NCI-H1105 (cell line): ENCODE measurements around the gene MLN.

Experiments used
- DNase-seq: peaks from one replicate; lab custom pipeline; 2025; lab: John Stamatoyannopoulos, UW

Gene MLN, protein sequence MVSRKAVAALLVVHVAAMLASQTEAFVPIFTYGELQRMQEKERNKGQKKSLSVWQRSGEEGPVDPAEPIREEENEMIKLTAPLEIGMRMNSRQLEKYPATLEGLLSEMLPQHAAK

DNA sequence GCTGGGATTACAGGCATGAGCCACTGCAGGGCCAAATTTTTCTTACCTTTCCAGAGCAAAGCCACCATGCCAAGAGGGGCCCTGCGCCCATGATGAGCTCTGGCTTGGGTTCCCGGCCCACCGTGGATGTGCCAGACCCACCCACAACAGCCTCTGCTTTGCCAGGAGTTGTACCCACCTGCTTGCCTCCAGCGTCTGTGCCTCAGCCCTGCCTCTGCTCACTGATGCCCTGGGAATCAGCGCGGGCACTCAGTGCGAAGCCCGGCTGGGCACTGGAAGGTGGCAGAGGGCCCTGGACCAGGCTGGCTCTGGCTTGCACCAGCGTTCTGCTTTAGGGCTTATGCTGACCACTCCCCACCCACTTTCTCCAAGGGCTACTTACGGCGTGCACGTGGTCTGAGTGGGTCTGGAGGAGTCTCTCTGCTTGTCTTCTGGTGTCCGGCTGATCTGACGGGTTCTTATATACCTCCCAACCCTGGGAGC lies at the start of gene MLN:
Gene MLN (minus strand): TSS at position 433 of the 483 bp plus-strand sequence. CDS start 2,840 bp downstream, outside the sequence.
- no peak for DNase-seq

DNA sequence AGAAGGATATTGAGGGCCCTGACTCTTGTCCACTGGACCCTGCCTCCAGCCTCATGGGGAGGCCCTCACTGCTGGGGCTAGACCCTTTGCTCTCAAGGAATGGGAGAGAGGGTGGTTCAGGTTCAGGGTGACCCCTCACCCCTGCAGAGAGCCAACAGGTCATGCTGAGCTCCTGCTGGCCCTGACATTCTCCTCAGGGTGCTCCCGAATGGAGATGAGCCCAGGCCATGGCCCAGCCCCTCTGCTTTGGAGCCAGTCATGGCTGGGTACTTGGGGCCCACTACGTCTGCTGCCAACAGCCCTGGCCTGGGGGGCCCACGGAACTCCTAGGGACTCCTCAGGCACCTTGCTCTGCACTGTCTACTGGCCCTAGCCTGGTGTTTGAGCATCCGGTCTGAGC lies 49.2 kb upstream of the MLN start:
- DNase-seq: no peak

DNA sequence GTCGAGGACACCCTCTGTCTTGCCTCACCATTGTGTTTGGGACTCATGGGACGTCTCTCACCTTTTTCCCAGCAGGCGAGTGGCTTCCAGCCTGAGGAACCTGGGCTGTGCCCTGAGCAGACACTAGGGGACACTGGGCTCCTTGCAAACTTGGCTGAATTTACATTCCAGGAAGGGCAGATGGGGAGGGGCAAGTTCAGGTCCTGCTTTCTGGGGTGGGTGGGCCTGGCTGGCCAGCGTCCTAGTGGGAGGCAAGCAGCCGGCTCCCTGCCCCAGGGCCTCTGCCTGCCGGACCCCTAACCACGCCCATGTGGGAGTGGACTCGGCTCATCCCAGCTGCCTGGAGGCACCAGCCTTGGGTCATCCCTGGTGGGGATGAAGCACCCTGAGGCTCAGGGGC lies 48.2 kb upstream of the MLN start:
- DNase-seq: no peak

DNA sequence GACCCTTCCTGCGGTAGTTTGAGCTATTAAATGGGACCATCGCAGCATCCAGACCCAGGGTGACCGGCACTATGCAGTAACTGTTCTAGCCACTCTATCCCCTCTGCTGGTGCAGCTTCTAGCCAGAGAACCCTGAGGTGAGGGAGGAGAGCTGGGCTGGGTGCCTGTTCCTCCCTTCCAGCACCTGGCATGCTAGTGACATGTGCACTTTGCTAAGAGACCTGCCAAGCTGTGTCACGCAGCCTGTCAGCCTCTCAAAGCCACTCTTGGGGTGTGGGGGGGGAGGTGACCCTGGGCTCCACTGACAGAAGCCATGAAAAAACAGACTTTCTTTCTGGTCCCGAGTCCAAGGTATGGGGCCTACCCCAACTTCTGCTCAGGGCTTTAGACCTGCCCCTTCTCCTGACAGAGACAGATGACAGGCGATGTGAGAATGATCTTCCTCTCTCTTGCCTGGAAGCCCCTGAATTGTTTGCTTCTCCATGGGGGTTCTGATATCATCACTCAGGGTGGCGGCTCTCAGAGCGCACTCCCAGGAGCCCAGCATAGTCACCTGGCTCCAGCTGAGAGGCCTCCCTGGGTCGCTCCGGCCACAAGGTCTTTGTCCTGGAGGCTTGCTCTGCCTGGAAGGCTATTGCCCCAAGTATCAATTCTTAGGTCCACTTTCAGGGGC lies 47.2 kb upstream of the MLN start:
- DNase-seq: no peak

DNA sequence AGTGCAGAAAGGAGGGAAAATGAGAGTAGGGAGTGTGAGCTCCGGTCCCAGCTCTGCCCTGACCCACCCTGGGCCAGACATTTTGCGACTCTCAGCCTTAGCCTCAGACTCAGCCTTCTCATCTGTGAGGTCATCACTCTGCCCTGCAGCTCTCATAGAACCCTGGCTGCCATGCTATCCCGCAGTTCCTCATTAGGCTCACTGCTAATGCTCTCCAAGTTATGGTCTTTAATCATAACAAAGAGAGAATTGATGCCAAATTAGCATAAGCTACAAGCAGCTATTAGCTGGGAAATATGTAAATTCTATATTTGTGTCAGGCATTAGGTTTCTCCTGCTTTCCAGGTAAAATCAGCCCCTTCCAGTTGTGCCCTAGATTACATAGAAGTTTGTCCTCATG lies 46.5 kb upstream of the MLN start:
- DNase-seq: no peak

DNA sequence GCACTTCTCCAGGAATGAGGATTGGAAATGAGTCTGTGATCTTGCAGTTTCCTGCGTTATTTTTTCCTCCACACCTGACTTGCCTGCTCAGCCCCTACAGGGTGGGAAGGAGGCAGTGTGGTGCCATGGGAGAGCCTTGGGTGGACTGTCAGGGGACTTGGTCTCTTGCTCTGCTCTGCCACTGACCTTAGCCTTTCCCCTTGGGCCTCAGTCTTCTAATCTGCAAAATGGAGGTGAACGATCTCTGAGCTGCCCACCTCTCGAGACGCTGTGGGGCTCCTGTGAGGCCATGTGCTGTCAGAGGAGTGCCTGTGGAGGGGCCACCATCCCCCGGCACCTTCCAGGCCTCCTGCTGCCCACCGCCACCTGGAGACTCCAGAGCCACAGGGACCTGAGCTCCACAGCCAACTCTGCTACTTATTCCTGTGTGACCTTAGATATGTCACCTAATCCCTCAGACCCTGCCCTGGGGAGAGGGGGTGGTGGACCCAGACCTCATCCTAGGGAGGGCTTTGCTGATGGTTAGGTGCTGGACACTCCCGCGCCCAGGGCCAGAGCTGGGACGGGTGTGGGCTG lies 45.8 kb upstream of the MLN start:
- DNase-seq: no peak

DNA sequence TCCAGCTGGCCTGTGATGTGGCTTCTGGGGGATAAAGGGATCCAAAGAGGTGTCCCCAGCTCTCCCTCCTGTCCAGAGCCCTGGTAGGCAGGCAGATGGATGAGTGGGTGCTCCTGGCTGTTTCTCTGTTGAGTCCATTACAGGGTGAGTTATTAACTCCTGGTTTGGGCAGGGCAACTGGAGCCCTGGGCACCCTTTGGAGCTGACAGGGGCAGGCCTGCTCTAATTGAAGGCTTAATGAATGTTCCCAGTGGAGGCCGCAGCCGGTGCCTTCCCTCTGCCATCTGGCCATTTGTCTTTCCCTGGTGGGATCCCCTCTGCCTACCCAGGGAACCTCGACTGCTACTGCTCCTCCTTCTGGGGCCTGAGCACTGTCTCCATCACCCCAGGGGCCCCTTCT lies 44.7 kb upstream of the MLN start:
- DNase-seq: no peak

DNA sequence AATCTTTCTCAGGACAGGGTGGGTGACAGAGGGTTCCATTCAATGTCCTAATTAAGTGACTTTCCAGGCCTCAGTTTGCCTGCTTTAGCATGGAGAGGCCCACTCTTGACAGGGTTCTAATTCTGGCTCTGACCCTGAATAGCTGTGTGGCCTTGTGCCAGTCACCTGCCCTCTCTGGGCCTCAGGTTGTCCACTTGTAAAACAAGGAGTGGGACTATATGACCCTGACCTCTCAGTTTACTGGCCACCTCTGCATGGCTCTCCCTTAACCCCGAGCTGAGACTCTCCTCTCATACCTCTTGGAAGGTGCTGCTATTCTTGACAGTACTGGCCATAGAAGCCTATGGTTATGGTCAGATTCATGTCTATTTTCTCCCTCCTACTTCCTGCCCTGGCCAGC lies 44.1 kb upstream of the MLN start:
- no peak for DNase-seq

DNA sequence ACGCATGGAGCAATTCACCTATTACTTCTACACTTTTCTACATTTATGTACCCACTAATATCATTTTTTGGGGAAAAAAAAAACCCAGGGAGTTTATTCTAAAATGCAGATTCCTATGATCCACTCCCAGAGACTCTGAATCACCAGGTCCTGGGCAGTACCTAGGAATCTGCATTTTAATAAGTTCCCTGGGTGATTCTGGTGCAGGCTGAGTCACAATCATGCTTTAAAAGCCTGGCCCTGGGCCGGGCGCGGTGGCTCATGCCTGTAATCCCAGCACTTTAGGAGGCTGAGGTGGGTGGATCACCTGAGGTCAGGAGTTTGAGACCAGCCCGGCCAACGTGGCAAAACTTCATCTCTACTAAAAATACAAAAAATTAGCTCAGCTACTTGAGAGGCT lies 43.3 kb upstream of the MLN start:
- no peak for DNase-seq

DNA sequence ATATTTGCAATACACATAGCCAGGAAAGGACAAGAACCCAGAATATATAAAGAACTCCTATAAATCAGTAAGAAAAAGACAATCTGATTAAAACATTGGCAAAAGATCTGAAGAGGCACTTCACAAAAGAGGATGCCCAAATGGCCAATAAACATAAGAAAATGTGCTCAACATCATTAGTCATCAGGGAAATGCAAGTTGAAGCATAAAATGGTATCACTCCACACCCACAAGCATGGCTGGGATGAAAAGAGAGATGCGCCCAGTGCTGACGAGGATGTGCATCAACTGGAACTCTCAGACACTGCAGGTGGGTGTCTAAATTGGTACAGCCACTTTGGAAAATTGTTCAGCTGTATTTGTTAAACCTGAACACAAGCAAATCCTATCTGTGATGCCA lies 42.4 kb upstream of the MLN start:
- no peak for DNase-seq

DNA sequence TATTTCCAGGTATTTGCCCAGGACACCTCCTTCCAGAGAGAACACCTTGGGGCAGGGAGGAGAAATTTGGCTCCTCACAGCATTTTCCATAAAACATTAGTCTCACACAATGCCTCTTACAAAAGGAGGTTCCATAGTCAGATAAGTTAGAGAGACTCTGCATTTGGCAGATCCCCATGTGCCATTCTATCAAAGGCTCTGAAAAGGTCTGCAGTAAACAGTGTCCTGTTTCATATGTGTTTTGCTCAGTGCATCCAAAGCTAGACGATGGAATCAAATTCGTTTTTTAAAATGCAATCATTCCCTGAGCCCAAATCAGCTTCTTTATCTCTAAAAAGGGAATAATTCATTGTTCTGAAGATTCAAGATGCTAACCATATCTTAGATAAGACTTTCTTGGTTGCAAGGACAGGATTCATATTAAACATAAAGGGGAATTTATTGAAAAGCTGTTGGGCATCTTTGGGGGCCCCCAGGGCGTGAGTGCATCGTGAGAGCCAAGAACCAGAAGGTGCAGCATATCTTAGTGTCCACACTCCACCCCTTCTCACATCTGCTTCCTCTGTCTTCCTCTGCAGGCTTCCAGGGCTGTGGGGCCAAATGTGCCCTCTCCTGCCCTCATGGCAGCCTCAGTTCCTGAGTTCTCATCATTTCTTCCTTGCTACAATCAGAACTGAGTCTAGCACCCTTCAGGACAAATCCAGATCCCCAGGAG lies 41.4 kb upstream of the MLN start:
- no peak for DNase-seq

DNA sequence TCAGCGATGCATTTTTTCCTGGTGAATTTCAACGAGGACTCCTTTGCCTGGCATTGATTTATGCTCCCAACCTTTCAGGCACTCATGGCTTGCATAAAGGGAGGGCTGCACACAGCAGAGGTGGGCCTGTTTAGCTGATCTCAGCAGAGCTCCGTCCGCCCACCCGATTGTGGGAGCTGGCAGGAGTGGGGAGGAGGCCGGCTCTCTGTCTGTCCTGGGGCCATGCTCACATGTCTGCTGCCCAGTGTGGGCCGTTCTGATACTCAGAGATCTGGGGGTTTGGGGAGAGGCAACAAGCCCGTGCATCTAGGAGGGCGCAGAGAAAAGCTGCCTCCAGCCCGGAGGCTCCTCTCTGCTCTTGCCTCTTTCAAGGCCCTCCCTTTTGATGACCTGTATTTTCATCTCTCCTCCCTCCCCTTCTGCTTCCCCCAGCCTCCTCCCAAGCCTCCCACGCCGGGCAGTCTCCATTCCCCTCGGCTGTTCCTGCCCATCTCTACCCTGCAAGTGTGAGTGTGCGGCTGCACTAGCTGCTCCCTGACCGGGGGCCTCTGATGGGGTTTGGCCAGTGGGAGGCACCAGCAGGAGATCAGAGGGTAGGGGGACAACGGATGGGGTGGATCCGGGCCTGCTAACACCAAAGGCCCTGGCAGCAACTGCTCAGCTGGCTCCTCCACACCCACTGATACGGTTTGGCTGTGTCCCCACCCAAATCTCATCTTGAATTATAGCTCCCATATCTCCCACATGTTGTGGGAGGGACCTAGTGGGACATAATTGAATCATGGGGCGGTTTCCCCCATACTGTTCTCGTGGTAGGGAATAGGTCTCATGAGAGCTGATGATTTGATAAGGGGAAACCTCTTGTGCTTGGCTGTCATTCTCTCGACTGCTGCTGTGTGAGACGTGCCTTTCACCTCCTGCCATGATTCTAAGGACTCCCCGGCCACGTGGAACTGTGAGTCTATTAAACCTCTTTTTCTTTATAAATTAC lies 39.6 kb upstream of the MLN start:
- DNase-seq: no peak

DNA sequence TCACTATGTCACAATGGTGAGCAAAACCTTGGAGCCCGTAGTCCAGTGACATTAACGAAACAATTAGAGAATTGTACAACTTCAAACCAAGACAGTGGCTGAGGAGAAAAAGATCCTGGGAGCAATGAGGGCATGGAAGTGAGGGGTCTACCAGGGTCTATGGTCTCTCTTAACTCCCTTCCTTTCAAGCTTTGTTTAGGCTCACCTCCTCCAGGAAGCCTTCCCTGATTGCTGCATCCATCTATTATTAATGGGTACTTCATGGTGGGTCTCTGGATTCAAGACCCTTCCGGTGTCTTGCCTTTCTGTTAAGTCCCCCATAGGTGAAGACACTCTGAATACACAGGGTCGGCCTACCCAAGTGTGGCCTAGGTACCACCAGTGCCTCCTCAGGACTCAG lies 38.1 kb upstream of the MLN start:
- no peak for DNase-seq

DNA sequence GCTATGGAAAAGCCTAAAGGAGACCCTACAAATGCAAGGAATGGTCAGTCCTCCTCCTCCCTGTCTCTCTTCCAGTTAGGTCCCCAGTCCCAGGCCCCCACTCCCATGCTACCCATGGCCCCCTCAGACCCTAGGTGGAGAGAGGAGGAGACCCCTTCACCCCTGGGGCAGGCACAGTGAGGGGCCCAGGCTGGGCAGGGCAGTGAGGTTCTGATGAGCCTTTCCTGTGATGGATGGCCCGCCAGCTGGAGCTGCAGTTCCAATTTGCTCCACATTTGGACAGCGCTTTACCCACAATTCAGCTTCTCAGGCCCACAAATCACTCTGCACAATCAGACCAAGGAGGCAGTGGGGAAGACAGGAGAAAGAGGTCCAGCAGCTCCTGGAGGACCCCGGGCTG lies 37.3 kb upstream of the MLN start:
- no peak for DNase-seq

DNA sequence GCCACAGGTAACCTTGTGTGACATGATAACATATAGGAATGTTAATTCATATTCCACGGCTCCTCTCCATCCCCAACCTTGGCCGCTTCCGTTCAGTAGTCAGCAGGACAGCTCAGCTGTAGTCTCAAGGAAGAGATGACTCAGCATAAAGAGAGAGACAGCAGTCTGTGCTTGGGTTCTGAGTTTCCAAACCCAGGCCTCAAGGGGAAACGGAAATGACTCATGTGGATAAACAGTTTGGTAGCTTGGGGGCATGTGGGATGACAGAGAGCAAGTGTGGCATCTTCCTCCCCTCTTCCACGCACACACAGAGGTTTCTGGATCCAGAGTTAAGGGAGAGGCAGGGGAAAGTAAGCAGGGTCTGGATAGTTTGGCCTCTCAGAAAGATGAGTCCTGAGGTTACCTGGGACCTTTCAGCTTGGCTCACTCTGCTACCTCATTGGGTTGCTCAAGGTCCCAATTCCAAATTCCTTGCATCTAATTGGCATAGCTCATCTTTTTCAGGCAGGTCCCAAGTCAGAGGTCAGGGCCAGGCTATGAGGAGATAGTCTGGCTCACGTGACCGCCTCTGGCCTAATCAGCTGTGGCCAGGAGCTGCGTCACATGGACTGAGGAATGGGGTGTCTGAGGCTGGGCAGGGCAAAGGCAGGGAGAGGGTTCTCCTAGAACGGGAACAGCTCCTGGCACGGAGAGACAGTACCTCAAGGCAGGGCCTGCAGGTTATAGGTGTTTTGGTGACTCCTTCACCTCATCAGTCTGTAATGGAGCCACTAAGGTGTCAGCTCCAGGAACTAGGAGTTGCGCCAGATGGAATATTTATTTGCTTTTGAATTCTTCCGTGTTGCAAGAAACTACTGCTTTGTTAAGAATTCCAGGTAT lies 36.5 kb upstream of the MLN start:
- DNase-seq: no peak

DNA sequence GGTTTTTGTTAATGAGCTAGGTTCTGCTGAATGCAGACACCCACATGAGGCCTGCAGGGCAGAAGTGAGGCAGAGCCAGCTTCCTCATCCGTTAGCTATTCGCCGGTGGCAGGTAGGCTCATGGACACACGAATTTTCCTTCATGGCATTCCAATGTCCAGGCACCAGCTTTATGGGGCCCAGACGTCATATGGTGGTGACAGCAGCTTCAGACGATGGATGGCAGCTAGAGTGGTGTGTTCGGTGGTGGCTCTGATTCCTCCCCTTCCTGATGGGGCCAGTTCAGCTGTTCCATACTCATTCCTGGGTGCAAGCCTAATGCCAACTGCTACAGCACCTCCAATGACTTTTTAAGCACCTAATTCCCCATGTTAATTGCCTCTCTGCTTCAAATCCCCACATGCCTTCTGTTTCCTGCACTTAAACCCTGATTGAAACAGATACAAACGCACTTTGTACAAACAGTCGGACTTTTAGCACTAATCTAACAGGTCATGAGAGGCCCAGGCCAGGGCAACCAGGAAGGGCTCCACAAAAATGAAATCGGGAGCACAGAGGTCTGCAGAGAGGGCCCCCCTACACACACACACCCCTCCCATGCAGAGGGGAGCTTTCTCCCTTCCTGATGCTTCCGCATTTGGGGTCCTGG lies 35.7 kb upstream of the MLN start:
- no peak for DNase-seq

DNA sequence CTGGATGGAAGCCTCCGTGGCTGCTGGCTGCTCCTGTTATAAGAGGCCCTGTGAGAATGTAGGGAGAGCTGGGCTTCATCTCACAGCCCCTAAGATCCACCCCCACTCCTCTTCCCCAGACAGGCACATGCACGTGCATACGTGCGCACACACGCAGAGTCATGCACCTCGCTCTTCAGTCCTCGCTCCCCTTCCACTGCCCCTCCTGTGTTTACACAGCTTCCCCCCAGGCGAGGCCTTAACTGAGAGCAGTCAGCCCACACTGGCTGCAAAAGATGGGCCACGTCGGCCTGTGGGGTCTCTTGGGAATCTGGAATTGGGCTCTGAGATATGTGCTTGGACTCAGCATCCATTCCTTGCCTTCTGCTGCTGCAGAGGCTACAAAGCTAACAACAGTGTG lies 35.2 kb upstream of the MLN start:
- no peak for DNase-seq

DNA sequence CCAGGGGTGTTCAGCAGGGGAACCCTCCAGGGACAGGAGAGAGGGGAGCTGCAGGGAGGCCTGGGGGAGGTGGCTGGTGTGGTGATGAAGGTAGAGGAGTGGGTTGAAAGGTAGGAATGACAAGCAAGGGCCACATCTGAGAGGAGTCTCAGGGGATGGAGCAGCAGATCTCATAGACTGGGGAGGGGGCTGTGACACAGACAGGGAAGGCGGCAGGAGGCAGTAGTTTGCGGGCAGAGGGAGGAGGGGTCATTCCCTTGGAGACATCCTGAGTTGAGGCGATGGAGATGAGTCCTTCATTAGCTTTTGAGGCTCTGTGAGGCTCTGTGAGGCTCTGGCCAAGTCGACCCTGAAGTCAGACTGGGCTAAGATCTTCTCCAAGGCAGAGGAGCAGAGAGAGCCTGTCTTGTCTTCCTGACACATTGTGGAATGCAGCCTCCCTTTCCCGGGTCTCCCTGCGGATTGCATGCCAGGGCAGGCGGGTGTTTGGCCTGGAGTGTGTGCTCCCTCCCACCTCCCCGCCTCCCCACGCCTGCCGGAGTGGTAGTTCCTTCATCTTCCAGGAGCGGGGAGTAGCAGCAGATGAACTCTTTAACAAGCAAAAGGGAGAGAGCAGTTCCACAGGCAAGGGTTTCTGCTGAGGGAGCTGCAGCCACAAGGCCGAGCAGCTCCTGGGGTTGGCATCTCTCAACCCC lies 34.3 kb upstream of the MLN start:
- DNase-seq: no peak

DNA sequence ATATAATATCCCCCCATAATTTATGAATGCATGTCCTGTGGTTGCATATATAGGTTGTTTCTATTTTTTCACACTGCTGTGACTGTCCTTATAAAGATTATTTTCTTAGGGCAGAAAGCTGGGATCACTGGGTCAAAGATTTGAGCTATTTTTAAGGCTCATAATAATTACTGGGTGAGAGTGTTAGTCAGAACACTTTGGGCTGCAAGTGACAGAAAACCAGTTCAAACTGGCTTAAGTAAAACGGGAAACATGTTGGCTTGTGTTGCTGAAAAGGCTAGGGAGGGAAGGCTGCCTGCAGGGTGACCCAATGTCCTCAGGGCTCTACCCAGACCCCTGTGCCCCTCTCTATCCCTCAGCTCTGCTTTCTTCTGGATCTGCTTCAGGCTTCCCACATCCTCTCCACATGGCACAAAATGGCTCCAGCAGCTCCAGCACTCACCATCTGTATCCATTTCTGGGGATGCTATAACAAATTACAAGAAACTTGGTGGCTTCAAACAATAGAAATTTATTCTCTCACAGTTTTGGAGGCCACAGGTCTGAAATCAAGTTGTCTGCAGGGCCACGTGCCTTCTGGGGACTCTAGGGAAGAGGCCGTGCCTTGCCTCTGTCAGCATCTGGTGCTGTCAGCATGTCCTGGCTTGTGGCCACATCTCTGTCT lies 33.1 kb upstream of the MLN start:
- no peak for DNase-seq
